ENCODE data around the gene STK38. TPM values are rescaled to one million over a fixed set of nuclear protein-coding genes. Genes with fewer than 3 reads are reported as not detected.
A peak's percentile ranks its signal among the peaks of the same experiment; 100 is the strongest.
"Not testable (repeated sequence)": the region's sequence is repeated elsewhere in the genome, so short reads cannot be mapped to it uniquely, and the experiment has no call there.

STK38 gene
- total RNA-seq, 1 donor from 2014 or later: 35.0 TPM

- no peak for TF ChIP-seq CTCF (IDR thresholded peaks at IDR 0.05)
- peaks cover 7% of the 10 kb centered on the region for H3K4me1 ChIP-seq
- DNase-seq (no peak), ATAC-seq (peak; percentile 39 to 78)
- H3K36me3 ChIP-seq: peaks cover 15% of the 10 kb centered on the region
- no peaks in the 10 kb centered on the region for H3K9me3 ChIP-seq
- no peaks in the 10 kb centered on the region for H3K27me3 ChIP-seq (ENCODE audit: low read depth)
- intact Hi-C loops (cut with DNase I): no loop called here
- no peak overlapping the region for H3K4me3 ChIP-seq
- H3K27ac ChIP-seq: no peak overlapping the region
These were observed 91.7 kb downstream of the STK38 start for GRCh38 chr6:36455486-36456027.

GRCh38 chr6:36452897-36453296, 94.4 kb downstream of the STK38 start:
- H3K9me3 ChIP-seq; ATAC-seq; H3K27ac ChIP-seq; H3K4me3 ChIP-seq; H3K27me3 ChIP-seq (ENCODE audit: low read depth); H3K4me1 ChIP-seq; DNase-seq; intact Hi-C loops (cut with DNase I): not testable (repeated sequence)
- H3K36me3 ChIP-seq: peaks cover 15% of the 10 kb centered on the region

- H3K27me3 ChIP-seq (ENCODE audit: low read depth); H3K27ac ChIP-seq; ATAC-seq; H3K4me3 ChIP-seq; DNase-seq; H3K9me3 ChIP-seq; intact Hi-C loops (cut with DNase I): not testable (repeated sequence)
- Histone ChIP-seq H3K36me3 (peaks cover 15% of the 10 kb centered on the region), H3K4me1 (peaks cover 16% of the 10 kb centered on the region)
These were observed 98.1 kb downstream of the STK38 start for GRCh38 chr6:36449173-36449572.

- no peaks in the 10 kb centered on the region for H3K36me3 ChIP-seq
- H3K4me3 ChIP-seq: no peak overlapping the region
- peaks cover 38% of the 10 kb centered on the region for H3K4me1 ChIP-seq
- ATAC-seq (no peak), DNase-seq (no peak)
- no peak for TF ChIP-seq CTCF (IDR thresholded peaks at IDR 0.05)
- no peak overlapping the region for H3K27ac ChIP-seq
- H3K9me3 ChIP-seq: no peaks in the 10 kb centered on the region
- intact Hi-C loops (cut with DNase I): no loop called here
- H3K27me3 ChIP-seq (ENCODE audit: low read depth): no peaks in the 10 kb centered on the region
These were observed 101.7 kb downstream of the STK38 start for GRCh38 chr6:36445621-36446020.

- H3K9me3 ChIP-seq: no peaks in the 10 kb centered on the region
- peaks cover 38% of the 10 kb centered on the region for H3K4me1 ChIP-seq
- intact Hi-C loops (cut with DNase I): no loop called here
- H3K27ac ChIP-seq: peak overlapping the region; percentile 97
- peak overlapping the region; percentile 91 for H3K4me3 ChIP-seq
- no peaks in the 10 kb centered on the region for H3K27me3 ChIP-seq (ENCODE audit: low read depth)
- DNase-seq (no peak), ATAC-seq (no peak)
- H3K36me3 ChIP-seq: no peaks in the 10 kb centered on the region
- no peak for TF ChIP-seq CTCF (IDR thresholded peaks at IDR 0.05)
These were observed 102.8 kb downstream of the STK38 start for GRCh38 chr6:36444470-36444869.

Other genes starting within 250 kb of the STK38 start
- not detected for gene BNIP5, start 210.6 kb downstream of the STK38 start, total RNA-seq
- 5.2 TPM for gene ETV7, start 159.8 kb downstream of the STK38 start, total RNA-seq
- not detected for gene PXT1, start 104.6 kb downstream of the STK38 start, total RNA-seq
- gene KCTD20, start 104.5 kb downstream of the STK38 start, total RNA-seq: 37.2 TPM
- gene SRSF3, start 46.9 kb upstream of the STK38 start, total RNA-seq: 180 TPM
- 71.0 TPM for gene CDKN1A, start 131.2 kb upstream of the STK38 start, total RNA-seq
- gene RAB44, start 150.3 kb upstream of the STK38 start, total RNA-seq: 0.95 TPM